T-cell (primary cell): ENCODE data around the gene ATP6AP1. TPM values are rescaled to one million over a fixed set of nuclear protein-coding genes. Genes with fewer than 3 reads are reported as not detected.

Experiments used
- ATAC-seq, 4 experiments: fragments of 200-7000 bp in 3 of 4; fragments of 150-1000 bp in 1 of 4; cut with Tn5 transposase; replicated peaks in 1 of 4; 1 replicate in 3 of 4; 2 replicates in 1 of 4; pipeline ENCODE4 v1.10.0; 2021; ENCODE audit warnings: moderate library complexity in 3 of 4, mild to moderate bottlenecking in 2 of 4, moderate number of reproducible peaks in 1 of 4
- CTCF ChIA-PET, 2 donors: fragments of 300-600 bp; sonication (Branson Sonifier 250); formaldehyde crosslinking; loops; one replicate each; lab custom pipeline; 2022; ENCODE audit warnings: antibody characterized with exemption in 2 of 2; lab: Charles Lee
- POLR2A ChIA-PET, 2 donors: fragments of 300-600 bp; sonication (Branson Sonifier 250); formaldehyde crosslinking; loops; one replicate each; lab custom pipeline; 2022; ENCODE audit warnings: antibody characterized with exemption in 2 of 2; lab: Charles Lee
- DNase-seq, 35 experiments: peaks; one replicate each; pipeline versions ENCODE4 v3.0.0 to v3.0.0-alpha.2; 2013 to 2023
- H3K27ac ChIP-seq: one replicate; pipeline ENCODE4 v1.5.1; 2013; ENCODE audit warnings: low read length
- H3K27me3 ChIP-seq, 2 experiments: replicated peaks in 1 of 2; 1 replicate in 1 of 2; 2 replicates in 1 of 2; pipeline versions ENCODE4 v1.6.1 to v1.7.0; 2013; ENCODE audit warnings: low read length in 1 of 2, mixed read lengths in 1 of 2; ENCODE audit not compliant: control insufficient read depth in 2 of 2, insufficient read depth in 2 of 2; ENCODE audit errors: extremely low read depth in 1 of 2
- H3K36me3 ChIP-seq, 2 donors: 1 replicate in 1 of 2; 2 replicates in 1 of 2; pipeline versions ENCODE4 v1.6.1 to v1.7.0; 2013; ENCODE audit warnings: low read length in 1 of 2; ENCODE audit not compliant: control insufficient read depth in 2 of 2, insufficient read depth in 1 of 2; ENCODE audit errors: extremely low read depth in 1 of 2
- H3K4me1 ChIP-seq, 2 experiments: 1 replicate in 1 of 2; 2 replicates in 1 of 2; pipeline versions ENCODE4 v1.6.1 to v1.7.0; 2013; ENCODE audit warnings: low read length in 2 of 2, mixed read lengths in 1 of 2; ENCODE audit not compliant: insufficient read depth in 2 of 2, control insufficient read depth in 1 of 2; ENCODE audit errors: extremely low read depth in 1 of 2
- H3K4me3 ChIP-seq, 2 donors: 1 replicate in 1 of 2; 2 replicates in 1 of 2; pipeline versions ENCODE4 v1.5.1 to v1.7.0; 2013; ENCODE audit warnings: mild to moderate bottlenecking in 2 of 2, low read length in 1 of 2, moderate library complexity in 1 of 2; ENCODE audit not compliant: control insufficient read depth in 1 of 2; ENCODE audit errors: extremely low read depth in 1 of 2
- H3K9me3 ChIP-seq: 2 replicates; pipeline ENCODE4 v1.7.0; 2013
- H3K27ac Mint-ChIP-seq, 2 donors: one replicate each; pipeline ENCODE4 v1.8.0; 2020 to 2021; ENCODE audit warnings: mild to moderate bottlenecking in 2 of 2, mixed read lengths in 2 of 2
- H3K27me3 Mint-ChIP-seq, 2 donors: one replicate each; pipeline ENCODE4 v1.8.0; 2021 to 2022; ENCODE audit warnings: mixed read lengths in 2 of 2
- H3K36me3 Mint-ChIP-seq: one replicate; pipeline ENCODE4 v1.8.0; 2021; ENCODE audit warnings: mixed read lengths
- H3K4me1 Mint-ChIP-seq, 3 donors: one replicate each; pipeline ENCODE4 v1.8.0; 2020 to 2022; ENCODE audit warnings: mixed read lengths in 3 of 3, mild to moderate bottlenecking in 1 of 3
- H3K4me3 Mint-ChIP-seq, 3 donors: one replicate each; pipeline ENCODE4 v1.8.0; 2020 to 2022; ENCODE audit warnings: mild to moderate bottlenecking in 3 of 3, mixed read lengths in 3 of 3, moderate library complexity in 3 of 3
- H3K9me3 Mint-ChIP-seq, 3 donors: one replicate each; pipeline ENCODE4 v1.8.0; 2020 to 2022; ENCODE audit warnings: mixed read lengths in 3 of 3
- WGBS: methylation state at CpG from one replicate; pipeline ENCODE4 v1.1.5; 2013; ENCODE audit warnings: missing lambda C conversion rate; ENCODE audit not compliant: insufficient coverage; 5-methylcytosine and 5-hydroxymethylcytosine counted together
- total RNA-seq, 35 experiments: library from RNA in 6 of 35; stranded (reverse) in 6 of 35; fragments of 120-200 nt in 1 of 35; gene quantifications; one replicate each; pipeline versions ENCODE4 v1.2.1 to v1.2.4 and lab custom pipeline; 2013 to 2026

The ATP6AP1 gene
- total RNA-seq, 5 donors from 2014 or later (not counting 1 experiment from before 2014, with no cell fraction given) = 37.9 to 56.8 (median 53.6) TPM

GRCh38 chrX:154449618-154450017 lies 21.1 kb downstream of the ATP6AP1 start:
- Mint-ChIP-seq H3K27ac (no peak overlapping the region), H3K36me3 (peaks cover 6% of the 10 kb centered on the region), H3K4me1 (peaks cover 0 to 13% (median 6%) of the 10 kb centered on the region in 3 donors), H3K4me3 (no peak overlapping the region), H3K27me3 (peaks cover 0 to 5% of the 10 kb centered on the region in 2 donors), H3K9me3 (no peaks in the 10 kb centered on the region)
- CTCF ChIA-PET = no interaction called here
- no peaks in the 10 kb centered on the region for H3K27me3 ChIP-seq
- H3K9me3 ChIP-seq = no peaks in the 10 kb centered on the region
- peaks cover 2 to 11% of the 10 kb centered on the region in 2 donors for H3K36me3 ChIP-seq
- ATAC-seq (no peak), DNase-seq (no peak)
- POLR2A ChIA-PET = no interaction called here
- WGBS = 94% methylated on average over 7 of the region's 18 CpGs
- H3K4me1 ChIP-seq = peaks cover 0 to 12% of the 10 kb centered on the region in 2 experiments
- H3K4me3 ChIP-seq = no peak overlapping the region
- no peak overlapping the region for H3K27ac ChIP-seq

DNA sequence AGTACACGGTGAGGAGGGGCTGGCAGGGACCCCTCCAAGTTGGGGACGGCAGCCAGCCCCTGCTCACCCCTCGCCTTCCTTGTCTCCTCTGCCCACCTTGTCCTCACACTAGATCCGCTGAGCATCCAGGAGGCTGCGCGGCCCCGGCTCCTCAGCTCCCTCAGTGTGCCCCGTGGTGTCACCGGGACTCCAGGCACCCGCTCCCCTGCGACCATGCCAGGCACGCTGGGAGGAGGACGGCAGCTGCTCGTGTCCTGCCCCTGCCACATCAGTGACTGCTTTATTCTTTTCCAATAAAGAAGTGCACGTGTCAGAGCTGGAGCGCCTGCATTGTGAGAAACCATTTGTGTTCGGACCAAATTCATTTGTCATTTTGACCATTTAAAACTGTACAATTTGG lies 21.8 kb downstream of the ATP6AP1 start:
- peaks cover 0 to 6% of the 10 kb centered on the region in 2 donors for H3K27me3 Mint-ChIP-seq
- CTCF ChIA-PET = no interaction called here
- Histone ChIP-seq H3K27ac (no peak overlapping the region), H3K4me1 (peaks cover 0 to 6% of the 10 kb centered on the region in 2 experiments), H3K27me3 (no peaks in the 10 kb centered on the region), H3K9me3 (no peaks in the 10 kb centered on the region), H3K4me3 (no peak overlapping the region), H3K36me3 (peaks cover 2 to 11% of the 10 kb centered on the region in 2 donors)
- POLR2A ChIA-PET = interaction anchor here in 1 of 2 donors (0.6 kb wide), 1 partner anchor 52 kb away, joined by 7 read pairs; no protein-coding TSS in a partner anchor
- no peak overlapping the region for H3K27ac Mint-ChIP-seq
- no peaks in the 10 kb centered on the region for H3K9me3 Mint-ChIP-seq
- ATAC-seq (no peak), DNase-seq (no peak)
- H3K4me3 Mint-ChIP-seq = no peak overlapping the region
- peaks cover 6% of the 10 kb centered on the region for H3K36me3 Mint-ChIP-seq
- WGBS = 97% methylated on average over 12 of the region's 17 CpGs
- peaks cover 0 to 9% (median 6%) of the 10 kb centered on the region in 3 donors for H3K4me1 Mint-ChIP-seq

- Mint-ChIP-seq H3K9me3 (no peaks in the 10 kb centered on the region), H3K36me3 (peaks cover 6% of the 10 kb centered on the region), H3K4me1 (peaks cover 0 to 5% (median 4%) of the 10 kb centered on the region in 3 donors), H3K4me3 (no peak overlapping the region), H3K27ac (no peak overlapping the region), H3K27me3 (peaks cover 0 to 6% of the 10 kb centered on the region in 2 donors)
- Histone ChIP-seq H3K27me3 (no peaks in the 10 kb centered on the region), H3K9me3 (no peaks in the 10 kb centered on the region), H3K36me3 (peaks cover 2 to 11% of the 10 kb centered on the region in 2 donors), H3K4me3 (no peak overlapping the region), H3K4me1 (peaks cover 0 to 6% of the 10 kb centered on the region in 2 experiments), H3K27ac (no peak overlapping the region)
- WGBS = 100% methylated on average over 1 of the region's 9 CpGs
- CTCF ChIA-PET = no interaction called here
- POLR2A ChIA-PET = no interaction called here
- ATAC-seq = no peak
- DNase-seq = no peak
These were observed 24.3 kb downstream of the ATP6AP1 start for GRCh38 chrX:154452823-154453222.

DNA sequence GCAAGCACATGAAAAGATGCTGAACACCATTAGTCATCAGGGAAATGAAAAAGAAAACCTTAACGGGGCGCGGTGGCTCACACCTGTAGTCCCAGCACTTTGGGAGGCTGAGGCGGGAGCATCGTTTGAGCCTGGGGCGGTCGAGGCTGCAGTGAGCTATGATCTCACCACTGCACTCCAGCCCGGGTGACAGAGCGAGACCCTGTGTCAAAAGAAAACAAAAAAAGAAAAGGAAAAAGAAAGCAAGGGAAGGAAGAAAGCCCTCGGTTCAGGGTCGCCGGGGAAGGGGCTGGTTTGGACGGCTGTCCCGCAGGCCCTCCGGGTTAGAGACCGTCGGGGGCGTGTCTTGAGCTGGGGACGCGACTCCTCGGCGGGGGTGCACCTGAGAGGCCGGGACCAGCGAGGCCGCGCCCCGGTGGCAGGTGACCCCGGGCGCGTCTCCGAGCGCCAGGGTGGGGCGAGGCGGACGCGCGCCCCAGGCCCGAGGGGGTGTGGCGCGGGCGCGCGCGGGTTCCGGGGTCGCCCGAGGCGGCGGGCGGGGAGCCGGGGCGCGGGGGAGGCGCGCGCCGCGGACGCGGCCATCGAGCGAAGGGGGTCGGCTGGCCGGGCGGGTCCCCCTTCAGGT lies 29.1 kb downstream of the ATP6AP1 start:
- peak overlapping the region; percentile 50 to 51 for H3K4me3 ChIP-seq
- no peaks in the 10 kb centered on the region for H3K9me3 ChIP-seq
- peaks cover 0 to 6% of the 10 kb centered on the region in 2 donors for H3K27me3 Mint-ChIP-seq
- peak overlapping the region; percentile 94 to 97 for H3K27ac Mint-ChIP-seq
- no peaks in the 10 kb centered on the region for H3K27me3 ChIP-seq
- H3K27ac ChIP-seq = no peak overlapping the region
- DNase-seq = peak in 31 of 35 experiments; percentile 15 to 75 (median 42)
- ChIA-PET CTCF (no interaction called here), POLR2A (interaction anchor here in 1 of 2 donors (0.5 kb wide), 1 partner anchor 21 kb away, joined by 3 read pairs; no protein-coding TSS in a partner anchor)
- H3K4me1 ChIP-seq = peaks cover 0 to 18% of the 10 kb centered on the region in 2 experiments
- H3K4me3 Mint-ChIP-seq = peak overlapping the region; percentile 86 to 94 (median 93)
- peaks cover 7 to 25% (median 14%) of the 10 kb centered on the region in 3 donors for H3K4me1 Mint-ChIP-seq
- no peaks in the 10 kb centered on the region for H3K9me3 Mint-ChIP-seq
- peaks cover 3 to 10% of the 10 kb centered on the region in 2 donors for H3K36me3 ChIP-seq
- peaks cover 3% of the 10 kb centered on the region for H3K36me3 Mint-ChIP-seq
- ATAC-seq = peak; percentile 70 to 74 (median 71)
- under 1% methylated on average over 55 of the region's 65 CpGs for WGBS

GRCh38 chrX:154458116-154458953 lies 29.9 kb downstream of the ATP6AP1 start, which contains the start of gene PLXNA3:
TSS of gene PLXNA3 (plus strand) at chrX:154458281. CDS start at chrX:154460184, 1,903 bp downstream.
- 0% methylated on average over 39 of the region's 88 CpGs for WGBS
- peak within 1 kb of the TSS; percentile 94 to 97 for H3K27ac Mint-ChIP-seq
- H3K4me3 ChIP-seq = peak within 1 kb of the TSS; percentile 60 to 62
- POLR2A ChIA-PET = interaction anchor here in 1 of 2 donors (0.5 kb wide), 1 partner anchor 20 kb away, joined by 3 read pairs; no protein-coding TSS in a partner anchor
- no peaks in the 10 kb centered on the region for H3K9me3 ChIP-seq
- H3K4me1 ChIP-seq = peaks cover 0 to 18% of the 10 kb centered on the region in 2 experiments
- peaks cover 0 to 6% of the 10 kb centered on the region in 2 donors for H3K27me3 Mint-ChIP-seq
- no peaks in the 10 kb centered on the region for H3K27me3 ChIP-seq
- peaks cover 3 to 11% of the 10 kb centered on the region in 2 donors for H3K36me3 ChIP-seq
- ATAC-seq (peak; percentile 79 to 87 (median 85)), DNase-seq (peak in 34 of 35 experiments; percentile 26 to 80 (median 52))
- H3K4me1 Mint-ChIP-seq = peaks cover 7 to 25% (median 14%) of the 10 kb centered on the region in 3 donors
- peaks cover 6% of the 10 kb centered on the region for H3K36me3 Mint-ChIP-seq
- H3K27ac ChIP-seq = no peak within 1 kb of the TSS
- no peaks in the 10 kb centered on the region for H3K9me3 Mint-ChIP-seq
- CTCF ChIA-PET = no interaction called here
- peak within 1 kb of the TSS; percentile 86 to 94 (median 93) for H3K4me3 Mint-ChIP-seq
